ENCODE data around the gene CFAP77. TPM values are rescaled to one million over a fixed set of nuclear protein-coding genes. Genes with fewer than 3 reads are reported as not detected.

Gene CFAP77
- total RNA-seq, 4 donors from 2014 or later, result not detected

DNA sequence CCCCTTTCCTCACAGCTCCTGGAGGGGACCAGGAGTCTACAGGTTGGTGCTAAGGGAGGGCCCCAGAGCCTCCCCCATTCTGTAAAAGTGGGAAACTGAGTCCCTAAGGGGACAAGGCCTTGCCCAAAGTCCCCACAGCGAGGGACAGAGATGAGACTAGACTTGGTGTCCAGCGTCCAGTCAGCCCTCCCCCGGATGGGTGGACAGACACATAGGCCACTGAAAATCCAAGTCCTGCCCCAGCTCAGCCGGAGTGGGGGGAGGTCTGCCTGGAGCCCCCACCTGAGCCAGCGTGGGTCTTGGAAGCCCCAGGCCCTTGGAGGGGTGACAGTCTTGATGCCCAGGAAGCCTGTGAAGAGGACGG, 177.6 kb downstream of the CFAP77 start:
- in situ Hi-C loops (cut with MboI; ENCODE audit: low pct_ligation_motif_present in 1 of 4, low pct_unique_long_range_greater_than_20kb in 1 of 4, low sequenced_read_pairs in 3 of 4), result no loop called here
- 14% methylated on average over 6 of the region's 6 CpGs; no CpG with 5 or more reads in 1 of the 2 donors for WGBS, 2 donors (ENCODE audit: low coverage in 1 of 2)
- intact Hi-C loops (cut with DNase I; ENCODE audit: low total_unique reads), result no loop called here
- no peak for DNase-seq
- H3K4me1 ChIP-seq, result peaks cover 0 to 14% (median 12%) of the 10 kb centered on the region in 4 donors
- no peaks in the 10 kb centered on the region for H3K9me3 ChIP-seq
- TF ChIP-seq EP300 (IDR thresholded peaks at IDR 0.05; ENCODE audit: low read depth) (no peak), POLR2A (IDR thresholded peaks at IDR 0.05) (no peak), POLR2AphosphoS5 (IDR thresholded peaks at IDR 0.05) (no peak)
- TF ChIP-seq, protein P1, sequence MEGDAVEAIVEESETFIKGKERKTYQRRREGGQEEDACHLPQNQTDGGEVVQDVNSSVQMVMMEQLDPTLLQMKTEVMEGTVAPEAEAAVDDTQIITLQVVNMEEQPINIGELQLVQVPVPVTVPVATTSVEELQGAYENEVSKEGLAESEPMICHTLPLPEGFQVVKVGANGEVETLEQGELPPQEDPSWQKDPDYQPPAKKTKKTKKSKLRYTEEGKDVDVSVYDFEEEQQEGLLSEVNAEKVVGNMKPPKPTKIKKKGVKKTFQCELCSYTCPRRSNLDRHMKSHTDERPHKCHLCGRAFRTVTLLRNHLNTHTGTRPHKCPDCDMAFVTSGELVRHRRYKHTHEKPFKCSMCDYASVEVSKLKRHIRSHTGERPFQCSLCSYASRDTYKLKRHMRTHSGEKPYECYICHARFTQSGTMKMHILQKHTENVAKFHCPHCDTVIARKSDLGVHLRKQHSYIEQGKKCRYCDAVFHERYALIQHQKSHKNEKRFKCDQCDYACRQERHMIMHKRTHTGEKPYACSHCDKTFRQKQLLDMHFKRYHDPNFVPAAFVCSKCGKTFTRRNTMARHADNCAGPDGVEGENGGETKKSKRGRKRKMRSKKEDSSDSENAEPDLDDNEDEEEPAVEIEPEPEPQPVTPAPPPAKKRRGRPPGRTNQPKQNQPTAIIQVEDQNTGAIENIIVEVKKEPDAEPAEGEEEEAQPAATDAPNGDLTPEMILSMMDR (IDR thresholded peaks at IDR 0.05), result no peak
- no peak overlapping the region for H3K4me3 ChIP-seq
- H3K36me3 ChIP-seq, result no peaks in the 10 kb centered on the region
- H3K27ac ChIP-seq, result no peak overlapping the region
- H3K27me3 ChIP-seq, result peaks cover 100% of the 10 kb centered on the region

DNA sequence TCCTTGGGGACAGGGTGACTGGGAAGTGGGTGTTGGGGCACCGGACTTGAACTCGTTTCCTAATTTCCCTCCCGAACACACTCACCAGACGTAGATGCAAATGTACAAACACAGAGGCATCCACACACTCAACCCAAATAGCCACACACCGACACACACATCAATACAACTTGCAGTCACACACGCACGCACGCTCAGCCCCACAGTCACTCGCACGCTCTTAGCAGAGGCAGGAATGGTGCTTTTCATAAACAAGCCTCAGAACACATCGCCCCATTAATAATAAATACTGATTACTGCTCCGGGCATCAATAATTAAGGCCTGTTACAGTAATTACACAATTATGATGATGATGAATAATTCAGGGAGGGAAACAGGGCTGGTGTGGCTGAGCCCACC, 178.1 kb downstream of the CFAP77 start:
- TF ChIP-seq, protein P1 (IDR thresholded peaks at IDR 0.05), result no peak
- TF ChIP-seq POLR2A (IDR thresholded peaks at IDR 0.05) (no peak), POLR2AphosphoS5 (IDR thresholded peaks at IDR 0.05) (no peak), EP300 (IDR thresholded peaks at IDR 0.05; ENCODE audit: low read depth) (no peak)
- 42 to 48% methylated on average over 2 to 12 of the region's 12 CpGs for WGBS, 2 donors (ENCODE audit: low coverage in 1 of 2)

DNA sequence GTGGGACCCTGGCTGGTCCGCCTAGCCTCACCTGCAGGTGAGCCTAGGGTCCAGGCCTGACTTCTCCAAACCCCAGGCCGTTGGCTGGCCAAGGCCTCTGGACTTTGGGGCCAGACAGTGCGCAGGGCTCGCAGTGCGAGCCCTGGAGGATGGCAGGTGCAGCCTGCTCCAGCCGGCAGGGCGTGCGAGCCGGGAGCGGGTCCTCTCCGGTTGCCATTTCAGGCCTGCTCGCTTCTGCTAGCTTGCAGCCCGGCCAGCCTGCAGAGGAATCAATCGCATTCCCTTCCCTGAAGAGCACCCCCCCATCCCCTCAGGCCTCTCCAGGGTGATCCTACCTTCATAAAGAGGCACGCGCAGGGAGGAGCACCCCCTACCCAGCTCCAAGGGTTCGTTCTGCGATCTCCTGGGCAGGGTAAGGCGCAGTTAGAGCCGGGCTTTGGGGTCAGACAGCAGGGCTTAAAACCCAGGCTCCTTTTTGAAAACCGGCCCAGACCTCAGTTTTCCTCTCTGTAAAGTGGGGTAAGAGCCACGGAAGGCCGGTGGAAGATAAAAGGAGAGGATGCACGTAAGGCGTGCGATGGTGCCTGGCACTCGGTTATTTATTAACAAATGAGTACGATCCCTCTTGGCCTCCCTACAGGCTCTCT, 178.6 kb downstream of the CFAP77 start:
- DNase-seq, result no peak
- WGBS, 2 donors (ENCODE audit: low coverage in 1 of 2), result 23 to 80% methylated on average over 1 to 16 of the region's 28 CpGs
- Histone ChIP-seq H3K4me3 (no peak overlapping the region), H3K27ac (no peak overlapping the region), H3K9me3 (no peaks in the 10 kb centered on the region), H3K4me1 (peaks cover 0 to 14% (median 12%) of the 10 kb centered on the region in 4 donors), H3K27me3 (peaks cover 91% of the 10 kb centered on the region), H3K36me3 (no peaks in the 10 kb centered on the region)
- in situ Hi-C loops (cut with MboI; ENCODE audit: low pct_ligation_motif_present in 1 of 4, low pct_unique_long_range_greater_than_20kb in 1 of 4, low sequenced_read_pairs in 3 of 4), result no loop called here
- intact Hi-C loops (cut with DNase I; ENCODE audit: low total_unique reads), result no loop called here
- TF ChIP-seq, protein P1 (IDR thresholded peaks at IDR 0.05), result no peak
- TF ChIP-seq EP300 (IDR thresholded peaks at IDR 0.05; ENCODE audit: low read depth) (no peak), POLR2A (IDR thresholded peaks at IDR 0.05) (no peak), POLR2AphosphoS5 (IDR thresholded peaks at IDR 0.05) (no peak)

More for the DNA sequence above, 178.1 kb downstream of the CFAP77 start:
- Histone ChIP-seq H3K27me3 (peaks cover 96% of the 10 kb centered on the region), H3K9me3 (no peaks in the 10 kb centered on the region), H3K4me3 (no peak overlapping the region), H3K27ac (no peak overlapping the region), H3K4me1 (peaks cover 0 to 14% (median 12%) of the 10 kb centered on the region in 4 donors), H3K36me3 (no peaks in the 10 kb centered on the region)
- intact Hi-C loops (cut with DNase I; ENCODE audit: low total_unique reads) (no loop called here), in situ Hi-C loops (cut with MboI; ENCODE audit: low pct_ligation_motif_present in 1 of 4, low pct_unique_long_range_greater_than_20kb in 1 of 4, low sequenced_read_pairs in 3 of 4) (no loop called here)
- DNase-seq, result no peak

DNA sequence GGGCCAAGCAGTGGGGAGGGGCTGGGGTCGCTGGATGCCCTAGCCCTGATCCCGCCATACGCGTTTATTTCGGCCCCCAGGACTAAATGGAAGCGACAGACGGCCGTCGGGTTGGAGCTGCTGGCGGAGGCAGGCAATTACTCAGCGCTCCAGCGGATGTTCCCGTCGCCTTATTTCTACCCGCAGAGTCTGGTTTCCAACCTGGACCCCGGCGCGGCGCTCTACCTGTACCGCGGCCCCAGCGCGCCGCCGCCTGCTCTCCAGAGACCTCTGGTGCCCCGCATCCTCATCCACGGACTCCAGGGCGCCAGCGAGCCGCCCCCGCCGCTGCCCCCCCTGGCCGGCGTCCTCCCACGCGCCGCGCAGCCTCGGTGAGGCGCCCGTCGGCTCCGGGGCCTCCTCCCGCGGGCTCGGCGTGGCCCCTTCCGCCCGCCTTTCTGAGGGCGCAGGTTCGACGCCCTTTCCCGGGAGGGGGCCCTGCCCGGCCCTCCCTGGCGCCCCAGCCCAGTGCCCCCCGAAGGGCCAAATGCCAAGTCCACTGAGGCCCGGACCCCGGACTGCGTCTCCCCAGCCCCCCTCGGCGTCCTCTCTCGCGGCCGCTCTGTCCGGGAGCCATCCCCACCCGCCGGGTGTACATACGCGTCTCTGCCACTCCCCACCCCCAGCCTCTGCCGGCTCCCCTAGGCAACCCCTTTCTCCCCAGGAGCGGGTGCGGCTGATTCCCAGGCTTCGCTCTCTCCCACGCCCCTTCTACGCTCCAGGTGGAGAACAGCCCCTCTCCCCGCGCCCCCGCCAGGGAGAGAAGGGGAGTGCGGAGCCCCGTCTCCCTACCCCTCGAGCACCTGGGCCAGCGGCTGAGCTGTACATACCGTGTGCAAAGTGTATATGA, 179.4 kb downstream of the CFAP77 start:
- DNase-seq, result no peak
- H3K9me3 ChIP-seq, result no peaks in the 10 kb centered on the region
- peaks cover 0 to 14% (median 12%) of the 10 kb centered on the region in 4 donors for H3K4me1 ChIP-seq
- H3K4me3 ChIP-seq, result no peak overlapping the region
- H3K27me3 ChIP-seq, result peaks cover 83% of the 10 kb centered on the region
- WGBS, 2 donors (ENCODE audit: low coverage in 1 of 2), result 11% methylated on average over 47 of the region's 83 CpGs; no CpG with 5 or more reads in 1 of the 2 donors
- intact Hi-C loops (cut with DNase I; ENCODE audit: low total_unique reads), result no loop called here
- peaks cover 0 to 2% (median under 1%) of the 10 kb centered on the region in 4 donors for H3K36me3 ChIP-seq
- TF ChIP-seq, protein P1 (IDR thresholded peaks at IDR 0.05), result no peak
- TF ChIP-seq EP300 (IDR thresholded peaks at IDR 0.05; ENCODE audit: low read depth) (no peak), POLR2AphosphoS5 (IDR thresholded peaks at IDR 0.05) (no peak), POLR2A (IDR thresholded peaks at IDR 0.05) (no peak)
- H3K27ac ChIP-seq, result no peak overlapping the region
- in situ Hi-C loops (cut with MboI; ENCODE audit: low pct_ligation_motif_present in 1 of 4, low pct_unique_long_range_greater_than_20kb in 1 of 4, low sequenced_read_pairs in 3 of 4), result no loop called here

Measured in transverse colon (tissue), 4 donors.